Endothelial cell of umbilical vein (primary cell): ENCODE data around the gene EHD2. TPM values are rescaled to one million over a fixed set of nuclear protein-coding genes. Genes with fewer than 3 reads are reported as not detected.

Experiments used
- BruUV-seq: library from RNA; stranded (reverse); fragments of 400-500 nt; replicated peaks from 2 replicates; lab custom pipeline; 2021; lab: Mats Ljungman, UMichigan
- CTCF ChIA-PET: fragments of 300-600, 350-600 bp; sonication (Branson Sonifier 250); formaldehyde crosslinking; loops from one replicate; lab custom pipeline; 2021; ENCODE audit warnings: antibody characterized with exemption, inconsistent platforms; lab: Charles Lee
- POLR2A ChIA-PET: fragments of 300-600, 350-600 bp; sonication (Branson Sonifier 250); formaldehyde crosslinking; loops from one replicate; lab custom pipeline; 2021; ENCODE audit warnings: antibody characterized with exemption, inconsistent platforms; lab: Charles Lee
- DNase-seq: peaks from one replicate; pipeline ENCODE4 v3.0.0-alpha.2; 2011; ENCODE audit warnings: low read depth, low spot score
- FAIRE-seq: peaks from 2 replicates; lab custom pipeline; 2011; peaks lifted over from hg19 to GRCh38; lab: Jason Lieb, UNC
- H2AFZ ChIP-seq: 2 replicates; pipeline ENCODE4 v1.6.0; 2012; ENCODE audit warnings: low read depth, low read length, control low read depth, inconsistent platforms
- H3K27ac ChIP-seq: 2 replicates; pipeline ENCODE4 v1.5.1; 2011; ENCODE audit warnings: low read depth, mild to moderate bottlenecking, control low read depth, low read length, moderate library complexity; ENCODE audit not compliant: insufficient read depth
- H3K27me3 ChIP-seq, 2 experiments: 2 replicates each; pipeline versions ENCODE4 v1.6.0 to v1.6.1; 2011; ENCODE audit warnings: low read length in 2 of 2, mixed read lengths in 1 of 2; ENCODE audit not compliant: control insufficient read depth in 2 of 2, insufficient read depth in 2 of 2
- H3K36me3 ChIP-seq, 2 experiments: 2 replicates in 1 of 2; 3 replicates in 1 of 2; pipeline ENCODE4 v1.5.1; 2011; ENCODE audit warnings: low read length in 2 of 2, mild to moderate bottlenecking in 1 of 2, moderate library complexity in 1 of 2; ENCODE audit not compliant: control insufficient read depth in 2 of 2, insufficient read depth in 2 of 2; ENCODE audit errors: extremely low read depth in 1 of 2
- H3K4me1 ChIP-seq: 3 replicates; pipeline ENCODE4 v1.5.1; 2011; ENCODE audit warnings: mild to moderate bottlenecking, low read length; ENCODE audit not compliant: control insufficient read depth, insufficient read depth; ENCODE audit errors: extremely low read depth
- H3K4me2 ChIP-seq: 2 replicates; pipeline ENCODE4 v1.6.1; 2011; ENCODE audit warnings: low read length, control low read depth, mixed read lengths; ENCODE audit not compliant: insufficient read depth
- H3K4me3 ChIP-seq, 3 experiments: fragments of 200-600 bp in 1 of 3; sonication (generic), shearing (Covaris generic) in 1 of 3; replicated peaks in 1 of 3; 2 replicates each; pipeline ENCODE4 v1.5.1; 2011 to 2016; ENCODE audit warnings: control low read depth in 3 of 3, low read length in 3 of 3, mild to moderate bottlenecking in 2 of 3, inconsistent platforms in 1 of 3, low read depth in 1 of 3, moderate library complexity in 1 of 3; ENCODE audit not compliant: insufficient read depth in 1 of 3
- H3K79me2 ChIP-seq: 2 replicates; pipeline ENCODE4 v1.6.0; 2012; ENCODE audit warnings: low read length, inconsistent platforms; ENCODE audit not compliant: control insufficient read depth, insufficient read depth
- H3K9ac ChIP-seq: replicated peaks from 2 replicates; pipeline ENCODE3; 2011; ENCODE audit warnings: low read length, control low read depth; ENCODE audit not compliant: insufficient read depth; ENCODE audit errors: extremely low read depth
- H3K9me1 ChIP-seq: replicated peaks from 3 replicates; pipeline ENCODE4 v1.6.0; 2011; ENCODE audit warnings: mild to moderate bottlenecking, low read length; ENCODE audit not compliant: control insufficient read depth, insufficient read depth; ENCODE audit errors: extremely low read depth
- H3K9me3 ChIP-seq: replicated peaks from 2 replicates; pipeline ENCODE4 v1.5.1; 2012; ENCODE audit warnings: low read length, inconsistent platforms; ENCODE audit not compliant: control insufficient read depth, insufficient read depth
- H4K20me1 ChIP-seq: replicated peaks from 2 replicates; pipeline ENCODE3; 2011; ENCODE audit warnings: mild to moderate bottlenecking, low read length; ENCODE audit not compliant: control insufficient read depth, insufficient read depth; ENCODE audit errors: extremely low read depth
- EZH2 ChIP-seq: IDR thresholded peaks from 2 replicates; pipeline ENCODE4 v1.6.1; 2012; ENCODE audit warnings: borderline replicate concordance, low read depth, mild to moderate bottlenecking, moderate library complexity, low read length, inconsistent platforms; ENCODE audit not compliant: severe bottlenecking
- FOS ChIP-seq: IDR thresholded peaks from 2 replicates; pipeline ENCODE4 v1.6.1; 2011; ENCODE audit warnings: mild to moderate bottlenecking, low read length, moderate library complexity, borderline replicate concordance; ENCODE audit not compliant: insufficient read depth
- JUN ChIP-seq: IDR thresholded peaks from 2 replicates; pipeline ENCODE4 v1.6.1; 2011; ENCODE audit warnings: borderline replicate concordance, low read depth; ENCODE audit not compliant: insufficient read length, insufficient read depth
- MYC ChIP-seq: IDR thresholded peaks from one replicate; pipeline ENCODE4 v1.6.1; 2011; ENCODE audit warnings: mild to moderate bottlenecking, low read depth, low read length
- POLR2A ChIP-seq: IDR thresholded peaks from 2 replicates; pipeline ENCODE4 v1.6.1; 2012; ENCODE audit warnings: low read depth, mild to moderate bottlenecking, control low read depth, low read length
- POLR2AphosphoS5 ChIP-seq: IDR thresholded peaks from 2 replicates; pipeline ENCODE4 v1.6.1; 2012; ENCODE audit warnings: low read depth, mild to moderate bottlenecking, control low read depth, low read length, moderate library complexity; ENCODE audit not compliant: insufficient read depth
- dilution Hi-C: fragments of 300-500 bp; cut with MboI; formaldehyde crosslinking; loops from one replicate; pipeline ENCODE4 v1.15.0; 2019; ENCODE audit warnings: low sequenced_read_pairs; ENCODE audit not compliant: extremely low pct_ligation_motif_present
- intact Hi-C: fragments of 100-400 bp; cut with micrococcal nuclease; formaldehyde crosslinking; loops from one replicate; pipeline ENCODE4 v1.10.0; 2022
- polyA plus RNA-seq, 4 experiments: library from polyadenylated mRNA; depleted of rRNA in 3 of 4; stranded (reverse) in 3 of 4; unstranded in 1 of 4; fragments of >200 nt; gene quantifications; 2 replicates each; pipeline versions ENCODE4 v1.2.1 to v1.2.3, GENCODE V29; 2011 to 2012; ENCODE audit warnings: missing spikeins in 1 of 4
- total RNA-seq: library from RNA; stranded (reverse); gene quantifications from 2 replicates; pipeline ENCODE4 v1.2.3, GENCODE V29; 2021
- TF ChIP-seq, protein P1 (sequence below): IDR thresholded peaks from 2 replicates; pipeline ENCODE4 v1.6.1; 2011; ENCODE audit not compliant: insufficient read depth, insufficient read length
- TF ChIP-seq, protein P2 (sequence below), 2 donors: IDR thresholded peaks; 1 replicate in 1 of 2; 2 replicates in 1 of 2; pipeline ENCODE4 v1.5.1; 2011; ENCODE audit warnings: low read length in 2 of 2, mild to moderate bottlenecking in 2 of 2, moderate library complexity in 2 of 2, control low read depth in 1 of 2, inconsistent platforms in 1 of 2, low read depth in 1 of 2; ENCODE audit not compliant: insufficient read depth in 1 of 2; ENCODE audit errors: extremely low read depth in 1 of 2

Gene EHD2
- total and polyA plus RNA-seq, 2 donors (not counting 3 experiments of a cell fraction or from before 2014, with no cell fraction given) = 110 to 220 TPM

DNA sequence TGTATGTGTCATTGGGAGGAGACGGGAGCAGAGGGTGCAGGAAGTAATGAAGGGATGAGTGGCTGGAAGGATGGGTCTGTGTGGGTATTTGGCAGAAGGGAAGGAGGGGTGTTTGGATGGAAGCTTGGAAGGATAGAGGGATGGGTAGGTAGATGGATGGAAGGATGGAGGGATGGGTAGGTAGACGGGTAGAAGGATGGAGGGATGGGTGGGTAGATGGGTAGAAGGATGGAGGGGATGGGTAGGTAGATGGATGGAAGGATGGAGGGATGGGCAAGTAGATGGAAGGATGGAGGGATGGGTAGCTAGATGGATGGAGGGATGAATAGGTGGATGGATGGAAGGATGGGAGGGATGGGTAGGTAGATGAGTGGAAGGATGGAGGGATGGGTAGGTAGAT lies 41.7 kb upstream of the EHD2 start:
- intact Hi-C loops (no loop called here), dilution Hi-C loops (no loop called here)
- peaks cover 9% of the 10 kb centered on the region for H3K79me2 ChIP-seq
- POLR2A ChIA-PET = no interaction called here
- no peaks in the 10 kb centered on the region for H4K20me1 ChIP-seq
- H3K27ac ChIP-seq = no peak overlapping the region
- FAIRE-seq = no peak
- CTCF ChIA-PET = interaction anchor here (0.7 kb wide), 1 partner anchor 12 kb away, joined by 3 read pairs; no protein-coding TSS in a partner anchor
- no peaks in the 10 kb centered on the region for H3K9me1 ChIP-seq
- peaks cover 3 to 29% of the 10 kb centered on the region in 2 experiments for H3K36me3 ChIP-seq
- no TSS peak for BruUV-seq
- no peak overlapping the region for H2AFZ ChIP-seq
- no peak for DNase-seq
- no peak overlapping the region for H3K9ac ChIP-seq
- no peak overlapping the region for H3K4me3 ChIP-seq
- no peaks in the 10 kb centered on the region for H3K4me1 ChIP-seq
- no peak for TF ChIP-seq POLR2A
- no peak overlapping the region for H3K4me2 ChIP-seq
- no peaks in the 10 kb centered on the region for H3K9me3 ChIP-seq
- H3K27me3 ChIP-seq = no peaks in the 10 kb centered on the region

DNA sequence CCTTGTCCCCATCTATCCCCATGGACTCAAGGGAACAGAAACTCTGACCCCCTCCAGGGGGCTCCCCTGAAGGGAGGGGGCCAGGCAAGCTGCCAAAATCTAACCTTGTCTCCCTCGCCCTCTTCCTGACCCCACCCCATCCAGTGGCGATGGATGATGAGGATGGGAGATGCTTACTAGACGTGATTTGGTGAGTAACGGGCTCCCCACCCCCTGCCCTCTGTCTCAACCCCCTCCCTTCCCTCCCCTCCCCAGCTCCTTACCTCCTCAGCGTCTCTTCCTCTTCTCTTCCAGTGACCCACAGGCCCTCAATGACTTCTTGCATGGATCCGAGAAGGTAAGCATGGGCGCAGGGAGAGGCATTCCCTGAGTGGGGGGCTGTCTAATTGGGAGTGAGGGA lies 39.8 kb upstream of the EHD2 start:
- H3K36me3 ChIP-seq = peaks cover 3 to 35% of the 10 kb centered on the region in 2 experiments

More for the DNA sequence above, 39.8 kb upstream of the EHD2 start:
- Histone ChIP-seq H4K20me1 (no peaks in the 10 kb centered on the region), H3K27ac (no peak overlapping the region), H3K9ac (no peak overlapping the region), H3K4me2 (no peak overlapping the region), H3K9me1 (no peaks in the 10 kb centered on the region), H3K27me3 (no peaks in the 10 kb centered on the region), H3K79me2 (peaks cover 7% of the 10 kb centered on the region), H3K4me1 (no peaks in the 10 kb centered on the region), H3K4me3 (no peak overlapping the region), H3K9me3 (no peaks in the 10 kb centered on the region), H2AFZ (no peak overlapping the region)
- TF ChIP-seq POLR2A (no peak), JUN (no peak), POLR2AphosphoS5 (no peak), EZH2 (no peak), FOS (no peak), MYC (no peak)
- TF ChIP-seq, protein P1, sequence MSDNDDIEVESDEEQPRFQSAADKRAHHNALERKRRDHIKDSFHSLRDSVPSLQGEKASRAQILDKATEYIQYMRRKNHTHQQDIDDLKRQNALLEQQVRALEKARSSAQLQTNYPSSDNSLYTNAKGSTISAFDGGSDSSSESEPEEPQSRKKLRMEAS = no peak
- TF ChIP-seq, protein P2, sequence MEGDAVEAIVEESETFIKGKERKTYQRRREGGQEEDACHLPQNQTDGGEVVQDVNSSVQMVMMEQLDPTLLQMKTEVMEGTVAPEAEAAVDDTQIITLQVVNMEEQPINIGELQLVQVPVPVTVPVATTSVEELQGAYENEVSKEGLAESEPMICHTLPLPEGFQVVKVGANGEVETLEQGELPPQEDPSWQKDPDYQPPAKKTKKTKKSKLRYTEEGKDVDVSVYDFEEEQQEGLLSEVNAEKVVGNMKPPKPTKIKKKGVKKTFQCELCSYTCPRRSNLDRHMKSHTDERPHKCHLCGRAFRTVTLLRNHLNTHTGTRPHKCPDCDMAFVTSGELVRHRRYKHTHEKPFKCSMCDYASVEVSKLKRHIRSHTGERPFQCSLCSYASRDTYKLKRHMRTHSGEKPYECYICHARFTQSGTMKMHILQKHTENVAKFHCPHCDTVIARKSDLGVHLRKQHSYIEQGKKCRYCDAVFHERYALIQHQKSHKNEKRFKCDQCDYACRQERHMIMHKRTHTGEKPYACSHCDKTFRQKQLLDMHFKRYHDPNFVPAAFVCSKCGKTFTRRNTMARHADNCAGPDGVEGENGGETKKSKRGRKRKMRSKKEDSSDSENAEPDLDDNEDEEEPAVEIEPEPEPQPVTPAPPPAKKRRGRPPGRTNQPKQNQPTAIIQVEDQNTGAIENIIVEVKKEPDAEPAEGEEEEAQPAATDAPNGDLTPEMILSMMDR (IDR thresholded peaks at IDR 0.05; ENCODE audit: extremely low read depth in 1 of 2, insufficient read depth in 1 of 2, low read depth in 1 of 2, low read length in 2 of 2) = no peak
- CTCF ChIA-PET = no interaction called here
- DNase-seq = no peak
- intact Hi-C loops = no loop called here
- POLR2A ChIA-PET = no interaction called here
- dilution Hi-C loops = no loop called here
- no peak for FAIRE-seq
- no TSS peak for BruUV-seq
